GM13976 (cell line): Measurements from ENCODE around the gene TOP1.
"Not testable (repeated sequence)": the region's sequence is repeated elsewhere in the genome, so short reads cannot be mapped to it uniquely, and the experiment has no call there.

Experiments
- DNase-seq: peaks from one replicate; pipeline ENCODE4 v3.0.0; 2012; ENCODE audit warnings: low spot score
- CTCF ChIP-seq: IDR thresholded peaks from 2 replicates; pipeline ENCODE4 v1.5.1; 2012; ENCODE audit warnings: borderline replicate concordance, mild to moderate bottlenecking; ENCODE audit not compliant: insufficient read depth; ENCODE audit errors: extremely low read depth, missing control alignments, control extremely low read depth
- in situ Hi-C: fragments of 300-500 bp; cut with MboI; formaldehyde crosslinking; loops from one replicate; pipeline ENCODE4 v1.12.0; 2022; ENCODE audit warnings: low sequenced_read_pairs, mixed read lengths, inconsistent platforms; ENCODE audit not compliant: unreplicated experiment

Gene TOP1

DNA sequence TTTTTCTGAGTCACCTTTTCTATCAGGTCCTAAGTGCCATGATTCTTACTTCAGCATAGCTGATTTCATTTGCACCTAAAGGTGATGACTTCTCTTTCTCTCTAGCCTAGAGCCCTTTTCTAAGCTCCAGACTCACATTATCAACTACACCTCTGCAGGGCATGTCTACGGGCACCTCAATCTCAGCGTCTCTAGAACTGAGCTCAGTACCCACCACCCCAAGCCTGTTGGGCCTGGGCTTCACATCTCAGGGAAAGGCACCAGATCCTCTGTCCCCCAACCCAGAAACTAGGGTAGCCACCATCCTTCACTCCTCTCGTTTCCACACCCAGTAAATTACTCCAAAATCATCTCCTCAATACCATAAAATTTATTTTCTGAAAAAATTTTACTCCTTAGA is 98.1 kb downstream of the TOP1 start:
- no peak for DNase-seq
- no peak for TF ChIP-seq CTCF
- in situ Hi-C loops = no loop called here

DNA sequence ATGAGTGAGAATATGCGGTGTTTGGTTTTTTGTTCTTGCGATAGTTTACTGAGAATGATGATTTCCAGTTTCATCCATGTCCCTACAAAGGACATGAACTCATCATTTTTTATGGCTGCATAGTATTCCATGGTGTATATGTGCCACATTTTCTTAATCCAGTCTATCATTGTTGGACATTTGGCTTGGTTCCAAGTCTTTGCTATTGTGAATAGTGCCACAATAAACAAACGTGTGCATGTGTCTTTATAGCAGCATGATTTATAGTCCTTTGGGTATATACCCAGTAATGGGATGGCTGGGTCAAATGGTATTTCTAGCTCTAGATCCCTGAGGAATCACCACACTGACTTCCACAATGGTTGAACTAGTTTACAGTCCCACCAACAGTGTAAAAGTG is 99.7 kb downstream of the TOP1 start:
- DNase-seq, in situ Hi-C loops: not testable (repeated sequence)

DNA sequence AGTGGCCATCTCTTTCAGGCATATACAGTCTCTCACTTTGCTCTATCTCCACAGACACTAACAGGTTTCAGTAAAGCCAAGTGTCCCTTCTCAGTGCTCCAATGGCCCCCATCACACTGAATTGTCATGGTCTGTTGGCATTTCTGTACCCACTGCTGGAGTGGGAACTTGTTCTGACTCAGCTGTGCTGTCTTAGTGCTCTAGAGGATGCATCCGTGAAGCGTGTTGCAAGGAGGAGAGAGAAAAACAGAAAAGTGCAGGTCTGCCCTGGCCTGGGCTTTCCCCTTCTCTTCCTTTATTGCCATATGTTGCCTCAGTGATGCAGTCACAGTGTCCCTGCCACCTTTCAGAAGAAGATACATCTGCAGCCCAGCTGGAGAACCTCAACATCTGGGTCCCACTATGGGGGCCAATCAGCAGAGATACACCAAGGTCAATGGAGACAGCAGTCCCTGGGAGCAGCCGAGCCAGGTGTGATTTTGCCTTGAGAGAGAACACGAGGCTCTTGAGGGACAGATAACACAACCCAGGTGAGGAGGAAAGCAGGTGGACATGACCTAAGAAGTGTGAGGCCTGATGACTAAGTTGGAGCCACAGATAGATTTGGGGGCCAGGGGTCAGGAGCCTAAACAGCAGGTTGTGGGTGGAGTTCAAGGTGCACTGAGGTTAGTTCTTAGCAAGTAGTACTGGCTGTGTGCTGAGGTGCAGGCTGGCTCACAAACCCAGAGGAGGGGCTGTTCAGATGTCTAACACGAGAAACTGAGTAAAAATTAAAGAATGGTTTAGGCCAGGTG is 103.2 kb downstream of the TOP1 start:
- no peak for TF ChIP-seq CTCF
- in situ Hi-C loops = no loop called here
- DNase-seq = no peak

GRCh38 chr20:41132388-41132775 is 103.8 kb downstream of the TOP1 start:
- in situ Hi-C loops, DNase-seq: not testable (repeated sequence)

GRCh38 chr20:41133709-41134361 is 105.2 kb downstream of the TOP1 start:
- TF ChIP-seq CTCF = no peak
- DNase-seq = peak; percentile 88
- in situ Hi-C loops = no loop called here

- DNase-seq = no peak
- TF ChIP-seq CTCF = no peak
- in situ Hi-C loops = no loop called here
Observed at GRCh38 chr20:41134362-41135186, 106.0 kb downstream of the TOP1 start.

GRCh38 chr20:41135187-41135887 is 106.7 kb downstream of the TOP1 start:
- in situ Hi-C loops = no loop called here
- DNase-seq = peak; percentile 67
- peak; percentile 67 for TF ChIP-seq CTCF
